ENCODE data around the gene FANCE.
"Not testable (repeated sequence)": the region's sequence is repeated elsewhere in the genome, so short reads cannot be mapped to it uniquely, and the experiment has no call there.

Gene FANCE

GRCh38 chr6:35499372-35499771 lies 47.2 kb downstream of the FANCE start:
- DNase-seq, result no peak

GRCh38 chr6:35500782-35501181 lies 48.6 kb downstream of the FANCE start:
- DNase-seq, result no peak

- no peak for DNase-seq
These were observed 49.6 kb downstream of the FANCE start for GRCh38 chr6:35501784-35502183.

- no peak for DNase-seq
These were observed 51.4 kb downstream of the FANCE start for GRCh38 chr6:35503534-35503933.

GRCh38 chr6:35505999-35506412 lies 53.9 kb downstream of the FANCE start:
- no peak for DNase-seq

- no peak for DNase-seq
These were observed 54.4 kb downstream of the FANCE start for GRCh38 chr6:35506536-35506935.

GRCh38 chr6:35507221-35507620 lies 55.1 kb downstream of the FANCE start:
- no peak for DNase-seq

GRCh38 chr6:35508027-35508426 lies 55.9 kb downstream of the FANCE start:
- DNase-seq, result no peak

- DNase-seq, result no peak
These were observed 56.4 kb downstream of the FANCE start for GRCh38 chr6:35508542-35508941.

GRCh38 chr6:35510916-35511561 lies 58.9 kb downstream of the FANCE start:
- no peak for DNase-seq

GRCh38 chr6:35511562-35511941 lies 59.4 kb downstream of the FANCE start:
- DNase-seq, result no peak

GRCh38 chr6:35512006-35512405 lies 59.9 kb downstream of the FANCE start:
- no peak for DNase-seq

GRCh38 chr6:35512740-35513139 lies 60.6 kb downstream of the FANCE start, which contains the start of gene TULP1:
TULP1 (minus strand) TSS chr6:35512896; CDS start chr6:35512858, 38 bp downstream.
- DNase-seq, result no peak

- DNase-seq, result no peak
These were observed 62.4 kb downstream of the FANCE start for GRCh38 chr6:35514587-35514986.

GRCh38 chr6:35515939-35516338 lies 63.8 kb downstream of the FANCE start:
- DNase-seq, result not testable (repeated sequence)

Data from DMS153 (cell line).